K562 (cell line): Measurements from ENCODE around the gene MCC. TPM values are rescaled to one million over a fixed set of nuclear protein-coding genes. Genes with fewer than 3 reads are reported as not detected.

Experiments used
- ATAC-seq: fragments of 200-7000 bp; cut with Tn5 transposase; 3 replicates; pipeline ENCODE4 v1.9.1; 2020; ENCODE audit warnings: moderate library complexity
- BruUV-seq: library from RNA; stranded (reverse); fragments of 400-500 nt; replicated peaks from 2 replicates; lab custom pipeline; 2021; lab: Mats Ljungman, UMichigan
- CTCF ChIA-PET: fragments of 300-600 bp; formaldehyde crosslinking; extraction: SDS; loops from one replicate; lab custom pipeline; 2021; ENCODE audit warnings: low intra/inter-chr PET ratio; lab: Yijun Ruan, JAX
- POLR2A ChIA-PET: fragments of 300-600, 350-650 bp; sonication (Branson Sonifier 250); formaldehyde crosslinking; extraction: SDS; loops from one replicate; lab custom pipeline; 2021; ENCODE audit warnings: antibody characterized with exemption, inconsistent platforms; lab: Yijun Ruan, JAX
- DNase-seq, 4 experiments: peaks; one replicate each; pipeline versions ENCODE4 v3.0.0 to v3.0.0-alpha.2; 2011 to 2018; ENCODE audit warnings: low spot score in 3 of 4, mixed read lengths in 3 of 4; ENCODE audit errors: extremely low read depth in 1 of 4
- FAIRE-seq: peaks from 2 replicates; lab custom pipeline; 2011; peaks lifted over from hg19 to GRCh38; lab: Jason Lieb, UNC
- H2AFZ ChIP-seq: 2 replicates; pipeline ENCODE4 v1.6.0; 2011; ENCODE audit warnings: low read depth, low read length, control low read depth, inconsistent platforms
- H3K27ac ChIP-seq: fragments of 200-600 bp; 3 replicates; pipeline ENCODE4 v1.8.0; 2011; ENCODE audit warnings: low read depth, mild to moderate bottlenecking, control low read depth, inconsistent platforms, low read length, moderate library complexity, mixed read lengths; ENCODE audit errors: extremely low read depth
- H3K27me3 ChIP-seq, 2 experiments: fragments of 300-600 bp in 1 of 2; 2 replicates in 1 of 2; 3 replicates in 1 of 2; pipeline versions ENCODE4 v1.6.0 to v1.8.0; 2011; ENCODE audit warnings: inconsistent platforms in 2 of 2, low read length in 2 of 2, mild to moderate bottlenecking in 1 of 2, mixed read lengths in 1 of 2, moderate library complexity in 1 of 2; ENCODE audit not compliant: control insufficient read depth in 2 of 2, insufficient read depth in 2 of 2
- H3K36me3 ChIP-seq: fragments of 300-600 bp; 3 replicates; pipeline ENCODE4 v1.8.0; 2011; ENCODE audit warnings: mild to moderate bottlenecking, low read length, inconsistent platforms; ENCODE audit not compliant: control insufficient read depth, insufficient read depth
- H3K4me1 ChIP-seq, 2 experiments: fragments of 200-600 bp in 1 of 2; replicated peaks in 1 of 2; 2 replicates in 1 of 2; 3 replicates in 1 of 2; pipeline versions ENCODE4 v1.5.1 to v1.8.0; 2011; ENCODE audit warnings: inconsistent platforms in 2 of 2, low read length in 2 of 2, mild to moderate bottlenecking in 1 of 2, mixed read lengths in 1 of 2, moderate library complexity in 1 of 2; ENCODE audit not compliant: control insufficient read depth in 2 of 2, insufficient read depth in 2 of 2
- H3K4me2 ChIP-seq: 2 replicates; pipeline ENCODE4 v1.6.1; 2011; ENCODE audit warnings: low read length, control low read depth, inconsistent platforms, mixed read lengths; ENCODE audit not compliant: insufficient read depth
- H3K4me3 ChIP-seq: fragments of 200-600 bp; sonication (generic), shearing (Covaris generic); 2 replicates; pipeline ENCODE4 v1.5.1; 2016; ENCODE audit warnings: control low read depth, inconsistent platforms
- H3K79me2 ChIP-seq: fragments of 200-600 bp; 3 replicates; pipeline ENCODE4 v1.8.0; 2011; ENCODE audit warnings: low read length, inconsistent platforms; ENCODE audit not compliant: control insufficient read depth, insufficient read depth
- H3K9ac ChIP-seq, 2 experiments: 2 replicates each; pipeline versions ENCODE4 v1.6.0 to v1.6.1; 2011; ENCODE audit warnings: low read depth in 2 of 2, low read length in 2 of 2, control low read depth in 1 of 2, inconsistent platforms in 1 of 2, mild to moderate bottlenecking in 1 of 2, mixed read lengths in 1 of 2; ENCODE audit not compliant: insufficient read depth in 1 of 2
- H3K9me1 ChIP-seq: one replicate; pipeline ENCODE4 v1.6.0; 2011; ENCODE audit warnings: inconsistent platforms, mild to moderate bottlenecking, low read length, moderate library complexity; ENCODE audit not compliant: control insufficient read depth, insufficient read depth
- H3K9me3 ChIP-seq: replicated peaks from 2 replicates; pipeline ENCODE4 v1.5.1; 2011; ENCODE audit warnings: low read depth, low read length, inconsistent platforms; ENCODE audit not compliant: control insufficient read depth, insufficient read depth
- H4K20me1 ChIP-seq: replicated peaks from 2 replicates; pipeline ENCODE4 v1.6.1; 2011; ENCODE audit warnings: low read length, inconsistent platforms, mixed read lengths; ENCODE audit not compliant: control insufficient read depth, insufficient read depth
- ATF3 ChIP-seq, 2 experiments: fragments of 450-650 bp in 1 of 2; sonication (generic) in 1 of 2; formaldehyde crosslinking in 1 of 2; IDR thresholded peaks in 1 of 2; conservative IDR thresholded peaks in 1 of 2; 2 replicates each; pipeline versions ENCODE4 v1.6.1 to v1.8.1; 2016 to 2023; ENCODE audit warnings: mild to moderate bottlenecking in 2 of 2, moderate library complexity in 2 of 2, inconsistent platforms in 1 of 2, missing genetic modification reagents in 1 of 2
- CBFB ChIP-seq: sonication (generic); formaldehyde crosslinking; IDR thresholded peaks from 2 replicates; pipeline ENCODE4 v1.4.0; 2020; ENCODE audit warnings: mild to moderate bottlenecking, missing genetic modification reagents
- CEBPG ChIP-seq, 3 experiments: fragments of 200-800 bp in 1 of 3; sonication (Bioruptor generic) in 1 of 3; sonication (generic) in 1 of 3; formaldehyde crosslinking in 1 of 3; IDR thresholded peaks in 2 of 3; conservative IDR thresholded peaks in 1 of 3; 2 replicates each; pipeline versions ENCODE4 v1.6.1 to v1.8.0; 2016 to 2022; ENCODE audit warnings: missing compliant biosample characterization in 2 of 3, missing genetic modification characterization in 2 of 3, mild to moderate bottlenecking in 1 of 3, missing genetic modification reagents in 1 of 3
- CTCFL ChIP-seq: IDR thresholded peaks from 2 replicates; pipeline ENCODE4 v1.6.1; 2011; ENCODE audit warnings: borderline replicate concordance, low read depth, mild to moderate bottlenecking, moderate library complexity, low read length; ENCODE audit not compliant: insufficient read depth, poor library complexity, severe bottlenecking
- HDGF ChIP-seq: fragments of 450-650 bp; IDR thresholded peaks from 2 replicates; pipeline ENCODE4 v1.6.1; 2016
- KLF16 ChIP-seq: IDR thresholded peaks from 2 replicates; pipeline ENCODE4 v1.6.1; 2016; ENCODE audit warnings: antibody characterized with exemption
- MCM5 ChIP-seq: fragments of 450-650 bp; IDR thresholded peaks from 2 replicates; pipeline ENCODE4 v1.6.1; 2016; ENCODE audit warnings: low read depth
- NFYB ChIP-seq: IDR thresholded peaks from 2 replicates; pipeline ENCODE4 v1.6.1; 2011; ENCODE audit warnings: mild to moderate bottlenecking, moderate library complexity; ENCODE audit not compliant: insufficient read length; ENCODE audit errors: extremely low read depth
- NUFIP1 ChIP-seq: fragments of 450-650 bp; IDR thresholded peaks from 2 replicates; pipeline ENCODE4 v1.6.1; 2018; ENCODE audit not compliant: partially characterized antibody
- POLR2AphosphoS2 ChIP-seq: IDR thresholded peaks from 2 replicates; pipeline ENCODE4 v1.6.1; 2012; ENCODE audit warnings: low read length, improper control_type of control experiment
- PPARD ChIP-seq: fragments of 250-450 bp; sonication (Bioruptor Pico); IDR thresholded peaks from 2 replicates; pipeline ENCODE4 v1.8.0; 2022; ENCODE audit warnings: inconsistent platforms, mild to moderate bottlenecking, moderate library complexity
- SETDB1 ChIP-seq: IDR thresholded peaks from one replicate; pipeline ENCODE4 v1.6.1; 2012; ENCODE audit warnings: low read length, control low read depth, inconsistent platforms
- ZC3H8 ChIP-seq: fragments of 450-650 bp; IDR thresholded peaks from 2 replicates; pipeline ENCODE4 v1.6.1; 2017
- ZNF444 ChIP-seq: fragments of 250-450 bp; sonication (Bioruptor Pico); IDR thresholded peaks from 2 replicates; pipeline ENCODE4 v1.4.0; 2020; ENCODE audit warnings: mild to moderate bottlenecking, moderate library complexity
- ZNF695 ChIP-seq: fragments of 450-650 bp; formaldehyde crosslinking; IDR thresholded peaks from 2 replicates; pipeline ENCODE4 v1.4.0; 2020; ENCODE audit warnings: mild to moderate bottlenecking, moderate library complexity
- WGBS: fragments of 100-300 bp; shearing (Covaris generic); methylation state at CpG from one replicate; pipeline ENCODE4 v1.1.6; 2016; ENCODE audit warnings: low coverage, mixed read lengths; ENCODE audit not compliant: insufficient coverage; ENCODE audit errors: missing lambda C conversion rate; 5-methylcytosine and 5-hydroxymethylcytosine counted together
- in situ Hi-C: fragments of 300-500 bp; cut with MboI; formaldehyde crosslinking; loops from 4 replicates; pipeline ENCODE4 v1.15.0; 2018; ENCODE audit warnings: inconsistent platforms, mixed read lengths
- intact Hi-C: fragments of 100-400 bp; cut with micrococcal nuclease; formaldehyde crosslinking; loops from 2 replicates; pipeline ENCODE4 v1.14.2; 2022
- polyA plus RNA-seq, 8 experiments: library from polyadenylated mRNA; depleted of rRNA in 4 of 8; stranded (reverse) in 5 of 8; unstranded in 3 of 8; fragments of >200 nt; fragmentation: Nextera tagmentation in 2 of 8; fragmentation: Illumina TruSeq in 1 of 8; extraction: Ambion mirVana in 2 of 8; extraction: Trizol in 1 of 8; gene quantifications; 2 replicates each; pipeline versions ENCODE4 v1.2.1 to v1.2.3, GENCODE V29; 2011 to 2014; ENCODE audit warnings: inconsistent platforms in 1 of 8, missing spikeins in 1 of 8
- total RNA-seq, 7 experiments: library from RNA; depleted of rRNA in 6 of 7; stranded (reverse); fragments of >200 nt in 6 of 7; fragmentation: Illumina TruSeq in 2 of 7; extraction: Trizol in 2 of 7; gene quantifications; 2 replicates each; pipeline versions ENCODE4 v1.2.1 to v1.2.3, GENCODE V29; 2011 to 2021; ENCODE audit warnings: low replicate concordance in 1 of 7

MCC gene
- total and polyA plus RNA-seq, 9 of the 15 experiments (the other 6 are each of a cell fraction or from before 2014, with no cell fraction given), result 0.04 to 0.24 (median 0.06) TPM; not detected in 1

- no peak overlapping the region for H3K4me3 ChIP-seq
- no peaks in the 10 kb centered on the region for H3K79me2 ChIP-seq
- no peaks in the 10 kb centered on the region for H3K9me1 ChIP-seq
- intact Hi-C loops, result no loop called here
- H3K4me2 ChIP-seq, result no peak overlapping the region
- POLR2A ChIA-PET, result interaction anchor here (0.5 to 0.7 kb wide), 2 partner anchors 82 to 113 kb away, joined by 3 read pairs; no protein-coding TSS in a partner anchor
- H3K4me1 ChIP-seq, result peaks cover 11 to 18% of the 10 kb centered on the region in 2 experiments; a peak in 4 of 5 replicates
- CTCF ChIA-PET, result no interaction called here
- BruUV-seq, result no TSS peak
- peaks cover 4% of the 10 kb centered on the region for H4K20me1 ChIP-seq
- no peak overlapping the region for H3K27ac ChIP-seq
- H3K9me3 ChIP-seq, result no peaks in the 10 kb centered on the region
- FAIRE-seq, result no peak
- no peak overlapping the region for H3K9ac ChIP-seq
- ATAC-seq, result no peak
- no peaks in the 10 kb centered on the region for H3K36me3 ChIP-seq
- WGBS, result 7% methylated on average over 5 of the region's 5 CpGs
- TF ChIP-seq KLF16 (no peak), PPARD (CRISPR knock-in tag) (no peak), ATF3 (IDR thresholded peaks at IDR 0.05) (peak; percentile 70), ATF3 (CRISPR knock-in tag; conservative IDR thresholded peaks at IDR 0.05) (no peak), CTCFL (no peak), ZC3H8 (no peak), CEBPG (CRISPR knock-in tag; IDR thresholded peaks at IDR 0.05) (no peak), CEBPG (tag; conservative IDR thresholded peaks at IDR 0.05 in 1 of 2, IDR thresholded peaks at IDR 0.05 in 1 of 2) (peak in 1 of 2 experiments; percentile 60; a peak in 1 of 4 replicates), CBFB (CRISPR knock-in tag) (no peak), HDGF (no peak), ZNF444 (no peak), POLR2AphosphoS2 (no peak), NUFIP1 (no peak), NFYB (no peak), MCM5 (no peak), ZNF695 (no peak), SETDB1 (no peak)
- peaks cover 11 to 33% of the 10 kb centered on the region in 2 experiments for H3K27me3 ChIP-seq
- DNase-seq, result no peak
- in situ Hi-C loops, result no loop called here
- no peak overlapping the region for H2AFZ ChIP-seq
Observed at GRCh38 chr5:113199122-113199905, 288.9 kb downstream of the MCC start.
